GM12878 (cell line): ENCODE data around the gene ACAP1. TPM values are rescaled to one million over a fixed set of nuclear protein-coding genes. Genes with fewer than 3 reads are reported as not detected.

Experiments used
- BHLHE40 ChIP-seq, 2 experiments: fragments of 450-650 bp in 1 of 2; IDR thresholded peaks; 2 replicates each; pipeline ENCODE4 v1.6.1; 2011 to 2017; ENCODE audit warnings: low read depth in 2 of 2, borderline replicate concordance in 1 of 2, improper control_type of control experiment in 1 of 2, low read length in 1 of 2, mild to moderate bottlenecking in 1 of 2
- CREB1 ChIP-seq: IDR thresholded peaks from 2 replicates; pipeline ENCODE4 v1.6.1; 2012; ENCODE audit warnings: low read depth, mild to moderate bottlenecking, inconsistent platforms
- DPF2 ChIP-seq: fragments of 450-650 bp; IDR thresholded peaks from 2 replicates; pipeline ENCODE4 v1.6.1; 2017; ENCODE audit warnings: mild to moderate bottlenecking
- EED ChIP-seq: sonication (generic); IDR thresholded peaks from 2 replicates; pipeline ENCODE4 v1.6.1; 2016; ENCODE audit warnings: antibody characterized with exemption, low read depth
- EZH2 ChIP-seq: IDR thresholded peaks from 2 replicates; pipeline ENCODE4 v1.6.1; 2012; ENCODE audit warnings: low read depth, mild to moderate bottlenecking, control low read depth, inconsistent platforms, low read length, borderline replicate concordance; ENCODE audit not compliant: control insufficient read depth
- FOXM1 ChIP-seq: IDR thresholded peaks from 2 replicates; pipeline ENCODE4 v1.6.1; 2012; ENCODE audit warnings: low read depth, mild to moderate bottlenecking, inconsistent platforms, low read length, moderate library complexity
- GABPA ChIP-seq: IDR thresholded peaks from 2 replicates; pipeline ENCODE4 v1.6.1; 2014; ENCODE audit warnings: antibody characterized with exemption, low read depth, mild to moderate bottlenecking, inconsistent platforms
- KDM1A ChIP-seq: fragments of 200-600 bp; sonication (generic); IDR thresholded peaks from 2 replicates; pipeline ENCODE4 v1.6.1; 2016; ENCODE audit warnings: borderline replicate concordance
- POLR2AphosphoS2 ChIP-seq: IDR thresholded peaks from 2 replicates; pipeline ENCODE4 v1.6.1; 2011; ENCODE audit warnings: low read depth, mild to moderate bottlenecking, low read length, improper control_type of control experiment, moderate library complexity
- SMC3 ChIP-seq: IDR thresholded peaks from 2 replicates; pipeline ENCODE4 v1.6.1; 2011; ENCODE audit warnings: low read length, improper control_type of control experiment, borderline replicate concordance
- WRNIP1 ChIP-seq: IDR thresholded peaks from 2 replicates; pipeline ENCODE4 v1.6.1; 2011; ENCODE audit warnings: low read depth, low read length, improper control_type of control experiment, borderline replicate concordance
- ZNF207 ChIP-seq: fragments of 450-650 bp; IDR thresholded peaks from 2 replicates; pipeline ENCODE4 v1.6.1; 2014; ENCODE audit warnings: antibody characterized with exemption, mild to moderate bottlenecking, borderline replicate concordance
- ZNF217 ChIP-seq: fragments of 450-650 bp; IDR thresholded peaks from 2 replicates; pipeline ENCODE4 v1.6.1; 2017; ENCODE audit warnings: antibody characterized with exemption, mild to moderate bottlenecking
- ZNF384 ChIP-seq: IDR thresholded peaks from 2 replicates; pipeline ENCODE4 v1.6.1; 2012; ENCODE audit warnings: low read depth, mild to moderate bottlenecking, low read length, improper control_type of control experiment, borderline replicate concordance
- polyA plus RNA-seq, 11 experiments: library from polyadenylated mRNA; depleted of rRNA in 4 of 11; unstranded in 6 of 11; stranded (reverse) in 5 of 11; fragments of >200 nt; fragmentation: Nextera tagmentation in 4 of 11; fragmentation: Illumina TruSeq in 1 of 11; extraction: Ambion mirVana in 4 of 11; extraction: Trizol in 1 of 11; gene quantifications; 1 replicate in 1 of 11; 2 replicates in 10 of 11; pipeline versions ENCODE4 v1.2.1 to v1.2.3, GENCODE V29; 2011 to 2016; ENCODE audit warnings: inconsistent platforms in 2 of 11, missing spikeins in 2 of 11, low read depth in 1 of 11
- total RNA-seq, 4 experiments: library from RNA; depleted of rRNA in 3 of 4; stranded (reverse); fragments of >200 nt in 3 of 4; fragmentation: Illumina TruSeq in 1 of 4; extraction: Trizol in 1 of 4; gene quantifications; 2 replicates each; pipeline versions ENCODE4 v1.2.1 to v1.2.3, GENCODE V29; 2013 to 2021
- TF ChIP-seq, protein P1 (sequence below): fragments of 450-650 bp; formaldehyde crosslinking; IDR thresholded peaks from 2 replicates; pipeline ENCODE4 v1.4.0; 2022; ENCODE audit warnings: mild to moderate bottlenecking, moderate library complexity
- TF ChIP-seq, protein P2 (sequence below): IDR thresholded peaks from 2 replicates; pipeline ENCODE4 v1.6.1; 2012; ENCODE audit warnings: low read depth, low read length, improper control_type of control experiment
- TF ChIP-seq, protein P3 (sequence below): fragments of 450-650 bp; IDR thresholded peaks from 2 replicates; pipeline ENCODE4 v1.6.1; 2017; ENCODE audit warnings: mild to moderate bottlenecking, low read depth, inconsistent platforms; ENCODE audit not compliant: poor library complexity, severe bottlenecking
- TF ChIP-seq, protein P4 (sequence below): IDR thresholded peaks from 2 replicates; pipeline ENCODE4 v1.6.1; 2012; ENCODE audit warnings: mild to moderate bottlenecking, low read depth, low read length

ACAP1 gene
- total and polyA plus RNA-seq, 10 of the 15 experiments (the other 5 are each of a cell fraction or from before 2014, with no cell fraction given): 5.7 to 245 (median 118) TPM

DNA sequence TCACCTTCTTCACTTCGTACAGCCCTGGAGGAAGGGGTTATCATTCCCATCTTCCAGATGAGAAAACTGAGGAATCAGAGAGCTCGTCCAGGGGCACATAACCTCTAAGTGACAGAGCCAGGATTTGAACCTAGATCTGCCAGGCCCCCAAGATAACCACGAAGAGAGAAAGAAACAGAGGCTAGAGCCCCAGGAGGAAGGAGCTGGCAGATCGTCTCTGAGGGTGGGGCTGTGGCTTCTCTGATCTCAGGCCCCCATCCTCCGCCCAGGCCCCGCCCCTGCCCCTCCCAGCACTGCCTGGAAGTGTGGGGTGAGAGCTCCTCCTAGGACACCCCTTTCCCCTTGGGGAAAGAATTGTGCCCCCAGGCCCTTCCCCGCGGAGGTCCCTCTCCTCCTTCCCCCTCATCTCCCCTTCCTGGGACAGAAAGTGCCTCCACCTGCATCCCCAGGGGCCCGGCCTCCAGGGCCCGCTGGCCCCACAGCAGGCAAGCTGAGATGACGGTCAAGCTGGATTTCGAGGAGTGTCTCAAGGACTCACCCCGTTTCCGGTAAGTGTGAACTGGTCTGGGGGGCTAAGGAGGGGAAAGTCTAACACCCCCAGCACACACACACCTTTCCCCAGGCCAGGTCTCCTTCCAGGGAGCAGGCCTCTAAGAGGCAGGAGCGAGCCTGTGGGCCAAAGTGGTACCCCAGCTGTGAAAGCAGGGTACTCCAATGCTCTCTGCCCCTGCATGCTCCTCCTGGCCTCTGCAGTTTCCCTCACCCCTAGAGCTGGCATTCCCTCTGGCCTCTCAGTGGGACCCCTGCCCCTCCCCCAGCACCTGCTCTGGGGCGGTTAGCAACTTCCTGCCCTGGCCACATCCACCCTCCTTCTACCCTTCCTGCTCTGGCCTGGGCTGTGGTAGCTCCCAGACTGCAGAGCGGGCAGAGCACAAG lies at the start of gene ACAP1 (continued):
- TF ChIP-seq, protein P1, sequence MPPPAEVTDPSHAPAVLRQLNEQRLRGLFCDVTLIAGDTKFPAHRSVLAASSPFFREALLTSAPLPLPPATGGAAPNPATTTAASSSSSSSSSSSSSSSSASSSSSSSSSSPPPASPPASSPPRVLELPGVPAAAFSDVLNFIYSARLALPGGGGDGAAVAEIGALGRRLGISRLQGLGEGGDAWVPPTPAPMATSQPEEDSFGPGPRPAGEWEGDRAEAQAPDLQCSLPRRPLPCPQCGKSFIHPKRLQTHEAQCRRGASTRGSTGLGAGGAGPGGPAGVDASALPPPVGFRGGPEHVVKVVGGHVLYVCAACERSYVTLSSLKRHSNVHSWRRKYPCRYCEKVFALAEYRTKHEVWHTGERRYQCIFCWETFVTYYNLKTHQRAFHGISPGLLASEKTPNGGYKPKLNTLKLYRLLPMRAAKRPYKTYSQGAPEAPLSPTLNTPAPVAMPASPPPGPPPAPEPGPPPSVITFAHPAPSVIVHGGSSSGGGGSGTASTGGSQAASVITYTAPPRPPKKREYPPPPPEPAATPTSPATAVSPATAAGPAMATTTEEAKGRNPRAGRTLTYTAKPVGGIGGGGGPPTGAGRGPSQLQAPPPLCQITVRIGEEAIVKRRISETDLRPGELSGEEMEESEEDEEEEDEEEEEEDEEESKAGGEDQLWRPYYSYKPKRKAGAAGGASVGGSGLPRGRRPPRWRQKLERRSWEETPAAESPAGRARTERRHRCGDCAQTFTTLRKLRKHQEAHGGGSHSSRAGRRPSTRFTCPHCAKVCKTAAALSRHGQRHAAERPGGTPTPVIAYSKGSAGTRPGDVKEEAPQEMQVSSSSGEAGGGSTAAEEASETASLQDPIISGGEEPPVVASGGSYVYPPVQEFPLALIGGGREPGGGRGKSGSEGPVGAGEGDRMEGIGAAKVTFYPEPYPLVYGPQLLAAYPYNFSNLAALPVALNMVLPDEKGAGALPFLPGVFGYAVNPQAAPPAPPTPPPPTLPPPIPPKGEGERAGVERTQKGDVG (CRISPR knock-in tag): no peak
- no peak for TF ChIP-seq GABPA
- peak; percentile 27 for TF ChIP-seq DPF2
- peak; percentile 25 to 51; a peak in 1 of 4 replicates for TF ChIP-seq BHLHE40 (IDR thresholded peaks at IDR 0.05; ENCODE audit: borderline replicate concordance in 1 of 2, low read depth in 2 of 2, low read length in 1 of 2)
- TF ChIP-seq ZNF217: peak; percentile 70; the same call in 1 of the 2 replicates
- no peak for TF ChIP-seq CREB1
- no peak for TF ChIP-seq EZH2
- no peak for TF ChIP-seq KDM1A
- no peak for TF ChIP-seq FOXM1
- TF ChIP-seq, protein P2, sequence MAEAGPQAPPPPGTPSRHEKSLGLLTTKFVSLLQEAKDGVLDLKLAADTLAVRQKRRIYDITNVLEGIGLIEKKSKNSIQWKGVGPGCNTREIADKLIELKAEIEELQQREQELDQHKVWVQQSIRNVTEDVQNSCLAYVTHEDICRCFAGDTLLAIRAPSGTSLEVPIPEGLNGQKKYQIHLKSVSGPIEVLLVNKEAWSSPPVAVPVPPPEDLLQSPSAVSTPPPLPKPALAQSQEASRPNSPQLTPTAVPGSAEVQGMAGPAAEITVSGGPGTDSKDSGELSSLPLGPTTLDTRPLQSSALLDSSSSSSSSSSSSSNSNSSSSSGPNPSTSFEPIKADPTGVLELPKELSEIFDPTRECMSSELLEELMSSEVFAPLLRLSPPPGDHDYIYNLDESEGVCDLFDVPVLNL: no peak
- TF ChIP-seq, protein P3, sequence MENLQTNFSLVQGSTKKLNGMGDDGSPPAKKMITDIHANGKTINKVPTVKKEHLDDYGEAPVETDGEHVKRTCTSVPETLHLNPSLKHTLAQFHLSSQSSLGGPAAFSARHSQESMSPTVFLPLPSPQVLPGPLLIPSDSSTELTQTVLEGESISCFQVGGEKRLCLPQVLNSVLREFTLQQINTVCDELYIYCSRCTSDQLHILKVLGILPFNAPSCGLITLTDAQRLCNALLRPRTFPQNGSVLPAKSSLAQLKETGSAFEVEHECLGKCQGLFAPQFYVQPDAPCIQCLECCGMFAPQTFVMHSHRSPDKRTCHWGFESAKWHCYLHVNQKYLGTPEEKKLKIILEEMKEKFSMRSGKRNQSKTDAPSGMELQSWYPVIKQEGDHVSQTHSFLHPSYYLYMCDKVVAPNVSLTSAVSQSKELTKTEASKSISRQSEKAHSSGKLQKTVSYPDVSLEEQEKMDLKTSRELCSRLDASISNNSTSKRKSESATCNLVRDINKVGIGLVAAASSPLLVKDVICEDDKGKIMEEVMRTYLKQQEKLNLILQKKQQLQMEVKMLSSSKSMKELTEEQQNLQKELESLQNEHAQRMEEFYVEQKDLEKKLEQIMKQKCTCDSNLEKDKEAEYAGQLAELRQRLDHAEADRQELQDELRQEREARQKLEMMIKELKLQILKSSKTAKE: peak; percentile 15
- no peak for TF ChIP-seq WRNIP1
- TF ChIP-seq ZNF207: 0 out of 2 replicates have a peak, but pooled peaks have one; percentile 30
- TF ChIP-seq SMC3: no peak
- 0 out of 2 replicates have a peak, but pooled peaks have one; percentile 3 for TF ChIP-seq ZNF384
- TF ChIP-seq, protein P4, sequence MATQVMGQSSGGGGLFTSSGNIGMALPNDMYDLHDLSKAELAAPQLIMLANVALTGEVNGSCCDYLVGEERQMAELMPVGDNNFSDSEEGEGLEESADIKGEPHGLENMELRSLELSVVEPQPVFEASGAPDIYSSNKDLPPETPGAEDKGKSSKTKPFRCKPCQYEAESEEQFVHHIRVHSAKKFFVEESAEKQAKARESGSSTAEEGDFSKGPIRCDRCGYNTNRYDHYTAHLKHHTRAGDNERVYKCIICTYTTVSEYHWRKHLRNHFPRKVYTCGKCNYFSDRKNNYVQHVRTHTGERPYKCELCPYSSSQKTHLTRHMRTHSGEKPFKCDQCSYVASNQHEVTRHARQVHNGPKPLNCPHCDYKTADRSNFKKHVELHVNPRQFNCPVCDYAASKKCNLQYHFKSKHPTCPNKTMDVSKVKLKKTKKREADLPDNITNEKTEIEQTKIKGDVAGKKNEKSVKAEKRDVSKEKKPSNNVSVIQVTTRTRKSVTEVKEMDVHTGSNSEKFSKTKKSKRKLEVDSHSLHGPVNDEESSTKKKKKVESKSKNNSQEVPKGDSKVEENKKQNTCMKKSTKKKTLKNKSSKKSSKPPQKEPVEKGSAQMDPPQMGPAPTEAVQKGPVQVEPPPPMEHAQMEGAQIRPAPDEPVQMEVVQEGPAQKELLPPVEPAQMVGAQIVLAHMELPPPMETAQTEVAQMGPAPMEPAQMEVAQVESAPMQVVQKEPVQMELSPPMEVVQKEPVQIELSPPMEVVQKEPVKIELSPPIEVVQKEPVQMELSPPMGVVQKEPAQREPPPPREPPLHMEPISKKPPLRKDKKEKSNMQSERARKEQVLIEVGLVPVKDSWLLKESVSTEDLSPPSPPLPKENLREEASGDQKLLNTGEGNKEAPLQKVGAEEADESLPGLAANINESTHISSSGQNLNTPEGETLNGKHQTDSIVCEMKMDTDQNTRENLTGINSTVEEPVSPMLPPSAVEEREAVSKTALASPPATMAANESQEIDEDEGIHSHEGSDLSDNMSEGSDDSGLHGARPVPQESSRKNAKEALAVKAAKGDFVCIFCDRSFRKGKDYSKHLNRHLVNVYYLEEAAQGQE: no peak
- TF ChIP-seq POLR2AphosphoS2: 0 out of 2 replicates have a peak, but pooled peaks have one; percentile 30
- peak; percentile 58 for TF ChIP-seq EED
